ENCODE data around the gene ADAMTS18. TPM values are rescaled to one million over a fixed set of nuclear protein-coding genes. Genes with fewer than 3 reads are reported as not detected.

The ADAMTS18 gene
- polyA plus RNA-seq, 1 donor (not counting 4 experiments of a cell fraction or from before 2014, with no cell fraction given): not detected

DNA sequence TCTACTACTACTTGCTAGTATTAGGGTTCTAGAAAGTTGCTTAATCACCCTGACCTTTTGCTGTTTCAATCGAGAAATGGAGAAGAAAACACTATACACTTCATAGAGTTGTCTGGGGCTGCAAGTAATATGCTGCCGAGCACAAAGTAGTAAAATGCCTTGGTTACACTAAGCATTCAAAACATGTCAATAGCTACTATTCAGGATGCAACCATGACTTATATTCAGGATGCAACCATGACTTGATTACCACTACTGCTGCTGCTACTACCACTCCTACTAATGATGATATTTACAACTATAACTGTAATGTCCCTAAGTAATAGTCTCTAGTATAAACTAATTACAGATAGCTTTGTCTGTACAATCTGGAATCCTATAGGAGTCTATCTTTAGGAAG, 35.3 kb downstream of the ADAMTS18 start:
- no peak for FAIRE-seq

DNA sequence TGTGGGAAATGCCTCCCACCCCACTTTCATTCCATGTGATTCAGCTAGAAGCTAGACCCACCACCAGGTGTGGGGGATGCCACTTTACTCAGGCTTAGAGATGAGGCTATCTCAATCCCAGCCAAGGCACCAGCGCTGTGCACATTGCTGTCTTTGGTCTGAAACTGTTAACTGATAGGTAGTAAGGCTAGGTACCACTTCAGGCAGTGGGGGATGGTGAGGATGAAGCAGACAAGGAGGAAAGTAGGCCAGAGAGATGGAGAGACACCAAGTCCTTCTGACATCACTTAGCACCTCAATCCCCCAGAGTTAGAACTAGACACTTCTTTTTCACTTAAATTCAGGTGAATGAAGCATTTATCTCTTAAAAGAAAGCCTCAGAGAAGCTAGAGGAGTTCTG, 35.8 kb downstream of the ADAMTS18 start:
- Histone ChIP-seq H2AFZ (ENCODE audit: control insufficient read depth, low read length) (no peak overlapping the region), H3K27me3 (ENCODE audit: control insufficient read depth, extremely low read depth, insufficient read depth, low read length) (no peaks in the 10 kb centered on the region), H3K4me2 (ENCODE audit: control insufficient read depth, extremely low read depth, insufficient read depth, low read depth, low read length) (no peak overlapping the region), H3K27ac (ENCODE audit: control insufficient read depth, insufficient read depth, low read length) (no peak overlapping the region), H3K4me3 (ENCODE audit: control insufficient read depth in 2 of 3, extremely low read depth in 1 of 3, insufficient read depth in 2 of 3, low read depth in 1 of 3, low read length in 3 of 3) (no peak overlapping the region), H3K4me1 (ENCODE audit: control insufficient read depth, extremely low read depth, insufficient read depth, low read length) (no peaks in the 10 kb centered on the region), H3K9me3 (ENCODE audit: control insufficient read depth, low read depth, low read length) (no peaks in the 10 kb centered on the region), H3K9ac (ENCODE audit: control insufficient read depth, extremely low read depth, insufficient read depth, low read length) (no peak overlapping the region), H4K20me1 (ENCODE audit: control insufficient read depth, extremely low read depth, insufficient read depth, low read length) (no peaks in the 10 kb centered on the region), H3K79me2 (ENCODE audit: control insufficient read depth, insufficient read depth, low read length) (no peaks in the 10 kb centered on the region), H3K36me3 (ENCODE audit: control insufficient read depth in 2 of 2, extremely low read depth in 1 of 2, insufficient read depth in 2 of 2, low read length in 2 of 2) (no peaks in the 10 kb centered on the region), H3K9me1 (ENCODE audit: control insufficient read depth, extremely low read depth, insufficient read depth, low read length) (no peaks in the 10 kb centered on the region)
- TF ChIP-seq EZH2 (IDR thresholded peaks at IDR 0.05; ENCODE audit: low read length): no peak
- TF ChIP-seq, protein P1, sequence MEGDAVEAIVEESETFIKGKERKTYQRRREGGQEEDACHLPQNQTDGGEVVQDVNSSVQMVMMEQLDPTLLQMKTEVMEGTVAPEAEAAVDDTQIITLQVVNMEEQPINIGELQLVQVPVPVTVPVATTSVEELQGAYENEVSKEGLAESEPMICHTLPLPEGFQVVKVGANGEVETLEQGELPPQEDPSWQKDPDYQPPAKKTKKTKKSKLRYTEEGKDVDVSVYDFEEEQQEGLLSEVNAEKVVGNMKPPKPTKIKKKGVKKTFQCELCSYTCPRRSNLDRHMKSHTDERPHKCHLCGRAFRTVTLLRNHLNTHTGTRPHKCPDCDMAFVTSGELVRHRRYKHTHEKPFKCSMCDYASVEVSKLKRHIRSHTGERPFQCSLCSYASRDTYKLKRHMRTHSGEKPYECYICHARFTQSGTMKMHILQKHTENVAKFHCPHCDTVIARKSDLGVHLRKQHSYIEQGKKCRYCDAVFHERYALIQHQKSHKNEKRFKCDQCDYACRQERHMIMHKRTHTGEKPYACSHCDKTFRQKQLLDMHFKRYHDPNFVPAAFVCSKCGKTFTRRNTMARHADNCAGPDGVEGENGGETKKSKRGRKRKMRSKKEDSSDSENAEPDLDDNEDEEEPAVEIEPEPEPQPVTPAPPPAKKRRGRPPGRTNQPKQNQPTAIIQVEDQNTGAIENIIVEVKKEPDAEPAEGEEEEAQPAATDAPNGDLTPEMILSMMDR (optimal IDR thresholded peaks at IDR 0.05 in 1 of 3, IDR thresholded peaks at IDR 0.05 in 1 of 3, conservative IDR thresholded peaks at IDR 0.05 in 1 of 3; ENCODE audit: extremely low read depth in 1 of 3, insufficient read depth in 2 of 3, low read length in 3 of 3): no peak
- dilution Hi-C loops (cut with MboI; ENCODE audit: extremely low pct_ligation_motif_present, low sequenced_read_pairs): no loop called here
- FAIRE-seq (no peak), DNase-seq (ENCODE audit: low read depth, low spot score) (no peak)

More for the DNA sequence above, 35.3 kb downstream of the ADAMTS18 start:
- H3K79me2 ChIP-seq (ENCODE audit: control insufficient read depth, insufficient read depth, low read length): no peaks in the 10 kb centered on the region
- dilution Hi-C loops (cut with MboI; ENCODE audit: extremely low pct_ligation_motif_present, low sequenced_read_pairs): no loop called here
- H3K4me3 ChIP-seq (ENCODE audit: control insufficient read depth in 2 of 3, extremely low read depth in 1 of 3, insufficient read depth in 2 of 3, low read depth in 1 of 3, low read length in 3 of 3): no peak overlapping the region
- no peak overlapping the region for H3K27ac ChIP-seq (ENCODE audit: control insufficient read depth, insufficient read depth, low read length)
- no peak overlapping the region for H3K4me2 ChIP-seq (ENCODE audit: control insufficient read depth, extremely low read depth, insufficient read depth, low read depth, low read length)
- no peaks in the 10 kb centered on the region for H3K27me3 ChIP-seq (ENCODE audit: control insufficient read depth, extremely low read depth, insufficient read depth, low read length)
- no peak overlapping the region for H3K9ac ChIP-seq (ENCODE audit: control insufficient read depth, extremely low read depth, insufficient read depth, low read length)
- H3K9me1 ChIP-seq (ENCODE audit: control insufficient read depth, extremely low read depth, insufficient read depth, low read length): no peaks in the 10 kb centered on the region
- no peak for TF ChIP-seq EZH2 (IDR thresholded peaks at IDR 0.05; ENCODE audit: low read length)
- TF ChIP-seq, protein P1 (optimal IDR thresholded peaks at IDR 0.05 in 1 of 3, IDR thresholded peaks at IDR 0.05 in 1 of 3, conservative IDR thresholded peaks at IDR 0.05 in 1 of 3; ENCODE audit: extremely low read depth in 1 of 3, insufficient read depth in 2 of 3, low read length in 3 of 3): no peak
- H3K4me1 ChIP-seq (ENCODE audit: control insufficient read depth, extremely low read depth, insufficient read depth, low read length): no peaks in the 10 kb centered on the region
- no peaks in the 10 kb centered on the region for H3K36me3 ChIP-seq (ENCODE audit: control insufficient read depth in 2 of 2, extremely low read depth in 1 of 2, insufficient read depth in 2 of 2, low read length in 2 of 2)
- H4K20me1 ChIP-seq (ENCODE audit: control insufficient read depth, extremely low read depth, insufficient read depth, low read length): no peaks in the 10 kb centered on the region
- no peak overlapping the region for H2AFZ ChIP-seq (ENCODE audit: control insufficient read depth, low read length)
- H3K9me3 ChIP-seq (ENCODE audit: control insufficient read depth, low read depth, low read length): no peaks in the 10 kb centered on the region
- DNase-seq (ENCODE audit: low read depth, low spot score): no peak
